Esophagus squamous epithelium (tissue), 5 donors: ENCODE results near the gene CRYBB2. TPM values are rescaled to one million over a fixed set of nuclear protein-coding genes. Genes with fewer than 3 reads are reported as not detected.
"Not testable (repeated sequence)": the region's sequence is repeated elsewhere in the genome, so short reads cannot be mapped to it uniquely, and the experiment has no call there.

Experiments
- DNase-seq: peaks from one replicate; lab custom pipeline; 2025; lab: John Stamatoyannopoulos, UW
- H3K27ac ChIP-seq, 4 donors: fragments of 200-600 bp; sonication (generic); one replicate each; pipeline ENCODE4 v1.5.1; 2016 to 2019; ENCODE audit warnings: mild to moderate bottlenecking in 1 of 4
- H3K27me3 ChIP-seq, 4 donors: fragments of 200-600 bp; sonication (generic); 1 replicate in 3 of 4; 2 replicates in 1 of 4; pipeline versions ENCODE4 v1.5.1 to v1.6.0; 2017 to 2021; ENCODE audit warnings: antibody characterized with exemption in 1 of 4
- H3K36me3 ChIP-seq, 3 donors: fragments of 200-600 bp; sonication (generic); one replicate each; pipeline ENCODE4 v1.5.1; 2016 to 2019
- H3K4me1 ChIP-seq, 3 donors: fragments of 200-600 bp; sonication (generic); one replicate each; pipeline ENCODE4 v1.5.1; 2017 to 2019
- H3K4me3 ChIP-seq, 4 donors: fragments of 200-600 bp; sonication (generic); 1 replicate in 3 of 4; 2 replicates in 1 of 4; pipeline ENCODE4 v1.5.1; 2016 to 2019; ENCODE audit warnings: mild to moderate bottlenecking in 2 of 4, moderate library complexity in 1 of 4
- H3K9me3 ChIP-seq, 3 donors: fragments of 200-600 bp; sonication (generic); one replicate each; pipeline ENCODE4 v1.5.1; 2016 to 2019
- POLR2A ChIP-seq, 4 donors: fragments of 450-650 bp; IDR thresholded peaks; one replicate each; pipeline ENCODE4 v1.6.1; 2017; ENCODE audit warnings: antibody characterized with exemption in 4 of 4, mild to moderate bottlenecking in 4 of 4, moderate library complexity in 3 of 4
- WGBS, 2 donors: methylation state at CpG; one replicate each; pipeline ENCODE4 v1.1.5; 2018; 5-methylcytosine and 5-hydroxymethylcytosine counted together
- intact Hi-C: fragments of 100-400 bp; cut with DNase I; formaldehyde crosslinking; loops from one replicate; pipeline ENCODE4 v1.15.0; 2022
- total RNA-seq, 4 donors: library from RNA; depleted of rRNA; stranded (reverse); fragments of >200 nt; gene quantifications; one replicate each; pipeline ENCODE4 v1.1.0, GENCODE V29; 2016
- TF ChIP-seq, protein P1 (sequence below), 6 experiments: fragments of 450-650 bp in 4 of 6; fragments of 200-600 bp in 2 of 6; sonication (generic) in 2 of 6; IDR thresholded peaks; one replicate each; pipeline ENCODE4 v1.5.1; 2016 to 2019; ENCODE audit warnings: antibody characterized with exemption in 6 of 6, mild to moderate bottlenecking in 4 of 6, moderate library complexity in 4 of 6
- donor health status: DM: yes; HTN: yes; CAD: no.

The CRYBB2 gene
- total RNA-seq, 4 donors from 2014 or later = not detected

DNA sequence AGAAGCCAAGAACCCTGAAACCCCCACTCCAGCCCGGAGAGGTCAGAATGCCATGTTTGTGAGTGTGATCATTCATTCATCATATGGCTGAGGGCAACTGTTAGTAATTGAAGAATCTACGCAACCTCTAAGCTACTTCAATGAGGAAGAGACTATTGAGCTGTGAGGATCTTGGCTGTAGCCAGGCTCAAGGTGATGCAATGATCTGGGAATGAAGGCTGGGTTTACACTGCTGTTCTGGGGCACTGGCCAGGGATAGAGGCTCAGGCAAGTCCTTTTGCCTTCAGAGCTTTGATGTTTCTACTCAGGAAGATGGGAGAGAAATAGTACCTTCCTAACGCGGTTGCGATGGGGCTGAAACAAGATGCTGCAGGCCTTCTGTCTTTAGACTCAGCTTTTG is 12.9 kb downstream of the CRYBB2 start:
- TF ChIP-seq, protein P1, sequence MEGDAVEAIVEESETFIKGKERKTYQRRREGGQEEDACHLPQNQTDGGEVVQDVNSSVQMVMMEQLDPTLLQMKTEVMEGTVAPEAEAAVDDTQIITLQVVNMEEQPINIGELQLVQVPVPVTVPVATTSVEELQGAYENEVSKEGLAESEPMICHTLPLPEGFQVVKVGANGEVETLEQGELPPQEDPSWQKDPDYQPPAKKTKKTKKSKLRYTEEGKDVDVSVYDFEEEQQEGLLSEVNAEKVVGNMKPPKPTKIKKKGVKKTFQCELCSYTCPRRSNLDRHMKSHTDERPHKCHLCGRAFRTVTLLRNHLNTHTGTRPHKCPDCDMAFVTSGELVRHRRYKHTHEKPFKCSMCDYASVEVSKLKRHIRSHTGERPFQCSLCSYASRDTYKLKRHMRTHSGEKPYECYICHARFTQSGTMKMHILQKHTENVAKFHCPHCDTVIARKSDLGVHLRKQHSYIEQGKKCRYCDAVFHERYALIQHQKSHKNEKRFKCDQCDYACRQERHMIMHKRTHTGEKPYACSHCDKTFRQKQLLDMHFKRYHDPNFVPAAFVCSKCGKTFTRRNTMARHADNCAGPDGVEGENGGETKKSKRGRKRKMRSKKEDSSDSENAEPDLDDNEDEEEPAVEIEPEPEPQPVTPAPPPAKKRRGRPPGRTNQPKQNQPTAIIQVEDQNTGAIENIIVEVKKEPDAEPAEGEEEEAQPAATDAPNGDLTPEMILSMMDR (IDR thresholded peaks at IDR 0.05) = no peak
- no peak for TF ChIP-seq POLR2A (IDR thresholded peaks at IDR 0.05)
- intact Hi-C loops = no loop called here
- H3K4me3 ChIP-seq = no peak overlapping the region
- H3K27me3 ChIP-seq = peaks cover 0 to 51% (median 1%) of the 10 kb centered on the region in 4 donors
- no peaks in the 10 kb centered on the region for H3K36me3 ChIP-seq
- H3K4me1 ChIP-seq = peaks cover 0 to 7% (median 4%) of the 10 kb centered on the region in 3 donors
- WGBS, 2 donors = 30 to 36% methylated on average over 4 to 5 of the region's 5 CpGs
- no peaks in the 10 kb centered on the region for H3K9me3 ChIP-seq
- DNase-seq = no peak
- no peak overlapping the region for H3K27ac ChIP-seq

DNA sequence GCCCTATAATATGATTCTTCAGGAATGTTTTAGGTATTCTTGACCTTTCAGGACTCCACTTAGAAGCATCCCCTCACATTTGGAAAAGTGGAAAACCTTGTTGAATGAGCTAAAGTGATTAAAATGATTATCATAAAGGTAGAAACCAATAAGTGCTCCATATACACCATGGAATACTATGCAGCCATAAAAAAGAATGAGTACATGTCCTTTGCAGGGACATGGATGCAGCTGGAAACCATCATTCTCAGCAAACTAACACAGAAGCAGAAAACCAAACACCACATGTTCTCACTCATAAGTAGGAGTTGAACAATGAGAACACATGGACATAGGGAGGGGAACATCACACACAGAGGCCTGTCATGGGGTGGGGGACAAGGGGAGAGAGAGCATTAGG is 14.3 kb downstream of the CRYBB2 start:
- DNase-seq, intact Hi-C loops, H3K4me1 ChIP-seq, H3K36me3 ChIP-seq, H3K27ac ChIP-seq, H3K9me3 ChIP-seq, H3K4me3 ChIP-seq: not testable (repeated sequence)
- peaks cover 0 to 64% (median 1%) of the 10 kb centered on the region in 4 donors for H3K27me3 ChIP-seq

DNA sequence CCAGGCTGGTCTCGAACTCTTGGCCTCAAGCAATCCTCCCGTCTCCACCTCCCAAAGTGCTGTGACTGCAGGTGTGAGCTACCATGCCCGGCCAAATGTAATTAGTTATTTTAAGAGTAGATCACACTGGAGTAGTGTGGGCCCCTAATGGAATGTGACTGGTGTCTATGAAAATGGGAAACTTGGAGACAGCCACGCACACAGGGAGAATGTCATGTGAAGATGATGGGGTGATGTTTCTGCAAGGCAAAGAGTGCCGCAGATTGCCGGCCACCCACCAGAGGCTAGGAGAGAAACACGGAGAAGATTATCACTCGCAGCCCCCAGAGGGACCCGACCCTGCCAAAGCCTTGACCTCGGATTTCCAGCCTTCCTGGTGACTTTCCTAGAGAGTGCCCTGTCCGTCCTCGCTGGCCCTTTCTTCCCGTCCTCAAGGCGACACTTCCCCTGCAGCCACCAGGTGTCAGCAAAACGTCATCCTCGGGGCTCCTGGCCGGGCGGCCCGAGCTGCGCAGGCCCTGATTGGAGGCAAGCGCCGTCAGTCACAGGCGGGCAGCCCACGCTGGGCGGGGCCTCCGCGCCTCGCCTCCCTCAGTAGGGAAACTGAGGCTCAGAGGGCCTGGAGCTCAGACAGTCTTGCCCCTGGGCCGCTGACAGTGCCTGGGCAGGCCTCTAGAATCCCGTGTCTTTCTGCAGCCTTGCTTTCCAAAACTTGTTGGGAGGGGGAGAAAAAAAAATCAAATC is 16.3 kb downstream of the CRYBB2 start:
- WGBS, 2 donors = 14 to 18% methylated on average over 14 to 17 of the region's 30 CpGs
- Histone ChIP-seq H3K4me1 (peaks cover 0 to 7% (median 4%) of the 10 kb centered on the region in 3 donors), H3K27ac (no peak overlapping the region), H3K9me3 (no peaks in the 10 kb centered on the region), H3K36me3 (no peaks in the 10 kb centered on the region), H3K4me3 (peak overlapping the region in 1 of 4 donors; percentile 3), H3K27me3 (peaks cover 0 to 72% (median 1%) of the 10 kb centered on the region in 4 donors)
- intact Hi-C loops = no loop called here
- no peak for TF ChIP-seq POLR2A (IDR thresholded peaks at IDR 0.05)
- TF ChIP-seq, protein P1 (IDR thresholded peaks at IDR 0.05) = peak in 5 of 6 experiments; percentile 47 to 80 (median 64)
- no peak for DNase-seq

DNA sequence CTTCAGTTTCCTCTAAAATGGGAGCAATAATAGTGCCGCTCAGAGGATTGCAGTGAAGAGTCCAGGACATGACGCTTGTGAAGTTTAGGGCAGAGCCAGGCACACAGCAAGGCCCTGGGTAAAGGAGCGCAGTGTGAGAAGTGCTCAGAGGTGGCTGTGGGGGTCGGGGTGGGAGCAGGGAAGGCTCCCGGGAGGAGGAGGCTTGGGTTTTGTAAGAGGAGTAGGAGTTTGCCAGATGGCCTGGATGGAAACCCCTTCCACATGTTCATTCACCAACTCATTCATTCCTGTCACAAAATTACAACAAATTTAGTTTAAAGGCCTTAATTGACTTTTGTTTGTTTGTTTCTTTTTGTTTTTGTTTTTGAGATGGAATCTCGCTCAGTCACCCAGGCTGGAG is 17.0 kb downstream of the CRYBB2 start:
- intact Hi-C loops = no loop called here
- no peak overlapping the region for H3K27ac ChIP-seq
- H3K9me3 ChIP-seq = no peaks in the 10 kb centered on the region
- DNase-seq = no peak
- H3K4me3 ChIP-seq = no peak overlapping the region
- no peaks in the 10 kb centered on the region for H3K36me3 ChIP-seq
- WGBS, 2 donors = 85 to 93% methylated on average over 4 to 6 of the region's 6 CpGs
- H3K27me3 ChIP-seq = peaks cover 0 to 71% (median 1%) of the 10 kb centered on the region in 4 donors
- H3K4me1 ChIP-seq = peaks cover 0 to 7% (median 4%) of the 10 kb centered on the region in 3 donors
- TF ChIP-seq, protein P1 (IDR thresholded peaks at IDR 0.05) = no peak
- no peak for TF ChIP-seq POLR2A (IDR thresholded peaks at IDR 0.05)

DNA sequence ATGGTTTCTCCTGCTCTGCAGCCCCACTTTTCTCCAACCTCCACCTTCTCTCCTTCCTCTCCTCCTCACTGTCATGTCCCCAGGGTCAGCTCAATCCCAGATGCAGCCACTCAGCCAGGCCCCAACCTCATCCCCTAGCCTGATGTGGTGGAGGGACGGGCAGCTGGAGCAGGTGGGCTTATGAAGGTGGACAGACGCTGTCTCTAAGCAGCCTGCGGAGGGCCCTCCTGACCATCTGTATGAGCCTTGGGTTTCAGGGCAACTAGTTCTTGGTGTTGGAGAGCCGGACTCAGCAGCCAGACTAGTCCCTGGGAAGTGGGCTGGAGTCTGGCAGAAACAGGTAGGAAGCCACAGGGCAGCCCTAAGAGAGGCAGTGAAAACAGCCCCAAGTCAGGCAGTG is 18.1 kb downstream of the CRYBB2 start:
- H3K27ac ChIP-seq = no peak overlapping the region
- H3K27me3 ChIP-seq = peaks cover 0 to 71% (median 1%) of the 10 kb centered on the region in 4 donors
- intact Hi-C loops = no loop called here
- peaks cover 0 to 7% (median 4%) of the 10 kb centered on the region in 3 donors for H3K4me1 ChIP-seq
- no peak overlapping the region for H3K4me3 ChIP-seq
- H3K9me3 ChIP-seq = no peaks in the 10 kb centered on the region
- WGBS, 2 donors = 80 to 81% methylated on average over 2 to 3 of the region's 4 CpGs
- H3K36me3 ChIP-seq = no peaks in the 10 kb centered on the region
- no peak for DNase-seq
- TF ChIP-seq, protein P1 (IDR thresholded peaks at IDR 0.05) = no peak
- no peak for TF ChIP-seq POLR2A (IDR thresholded peaks at IDR 0.05)

DNA sequence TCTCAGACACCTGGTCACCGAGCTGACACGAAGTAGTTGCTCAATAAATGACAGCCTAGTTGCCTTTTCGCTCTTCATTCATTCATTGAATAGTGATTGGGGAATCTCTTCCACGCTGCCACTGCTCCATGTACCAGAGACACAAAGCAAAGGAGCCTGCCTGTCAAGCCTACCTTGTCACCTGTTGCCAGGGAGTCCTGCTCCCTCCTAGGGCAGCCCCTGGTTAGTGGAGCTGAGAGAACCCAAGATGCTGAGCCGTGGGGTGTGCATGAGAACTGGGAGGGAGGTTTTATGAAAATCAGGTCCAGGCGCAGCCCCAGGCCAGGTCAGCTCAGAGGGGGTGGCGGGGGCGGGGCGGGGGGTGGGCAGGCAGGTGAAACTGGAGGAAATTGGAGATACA is 18.6 kb downstream of the CRYBB2 start:
- DNase-seq, H3K36me3 ChIP-seq, H3K27ac ChIP-seq, H3K4me3 ChIP-seq, intact Hi-C loops, H3K4me1 ChIP-seq, H3K9me3 ChIP-seq: not testable (repeated sequence)
- H3K27me3 ChIP-seq = peaks cover 0 to 68% (median 1%) of the 10 kb centered on the region in 4 donors
- WGBS, 2 donors = 82% methylated on average over 7 of the region's 9 CpGs; no CpG with 5 or more reads in 1 of the 2 donors

DNA sequence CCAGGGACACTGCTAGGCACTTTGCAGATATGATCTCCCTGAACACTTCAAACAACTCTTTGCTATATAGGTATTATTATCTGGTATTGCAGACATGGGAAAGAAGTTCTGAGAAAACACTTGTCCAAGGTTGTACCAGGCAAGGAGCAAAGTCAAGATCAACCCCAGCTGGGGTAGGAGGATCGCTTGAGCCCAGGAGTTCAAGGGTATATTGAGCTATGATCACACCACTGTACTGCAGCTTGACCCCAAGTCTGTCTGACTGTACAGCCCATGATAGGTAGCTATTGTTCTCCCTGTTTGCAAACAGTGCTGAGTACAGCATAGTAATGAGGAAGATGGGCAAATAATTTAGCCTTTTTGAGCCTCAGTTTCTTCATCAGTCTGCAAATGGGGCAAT is 35.7 kb downstream of the CRYBB2 start:
- H3K4me1 ChIP-seq, H3K27me3 ChIP-seq, H3K36me3 ChIP-seq, H3K9me3 ChIP-seq, DNase-seq, H3K27ac ChIP-seq, intact Hi-C loops, H3K4me3 ChIP-seq: not testable (repeated sequence)
- WGBS, 2 donors = 100% methylated on average over 1 of the region's 1 CpG

DNA sequence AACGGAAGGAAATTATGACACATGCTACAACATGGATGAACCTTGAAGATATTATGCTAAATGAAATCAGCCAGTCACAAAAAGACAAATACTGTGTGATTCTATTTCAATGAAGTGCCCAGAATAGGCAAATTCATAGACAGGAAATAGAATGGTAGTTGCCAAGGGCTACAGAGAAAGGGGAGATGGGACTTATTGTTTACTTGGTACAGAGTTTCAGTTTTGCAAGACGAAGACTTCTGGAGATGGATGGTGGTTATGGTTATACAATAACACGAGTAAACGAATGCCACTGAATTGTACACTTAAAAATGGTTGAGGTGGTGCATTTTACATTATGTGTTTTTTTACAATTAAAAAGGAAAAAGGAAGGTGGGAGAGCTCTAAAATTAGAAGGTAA is 48.1 kb downstream of the CRYBB2 start:
- H3K27ac ChIP-seq, H3K27me3 ChIP-seq, H3K36me3 ChIP-seq, H3K4me3 ChIP-seq, intact Hi-C loops, DNase-seq, H3K4me1 ChIP-seq: not testable (repeated sequence)
- peaks cover 0 to 11% (median 5%) of the 10 kb centered on the region in 3 donors for H3K9me3 ChIP-seq
- 55 to 71% methylated on average over 4 of the region's 4 CpGs for WGBS, 2 donors

DNA sequence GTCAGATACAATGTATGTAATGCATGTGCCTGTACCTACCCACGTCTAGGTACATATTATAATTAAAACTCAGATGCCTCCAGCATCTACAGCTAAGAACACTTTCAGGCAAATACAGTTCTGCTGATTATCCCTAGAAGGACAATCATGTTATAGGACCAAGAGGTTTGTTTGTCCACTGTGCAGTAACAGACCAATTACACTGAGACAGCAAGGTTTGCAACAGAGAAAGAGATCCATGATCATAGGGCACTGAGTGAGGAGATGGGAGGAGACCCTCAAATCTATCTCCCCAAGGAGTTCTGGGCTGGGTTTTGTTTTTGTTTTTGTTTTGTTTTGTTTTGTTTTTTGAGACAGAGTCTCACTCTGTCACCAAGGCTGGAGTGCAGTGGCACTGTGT is 49.5 kb downstream of the CRYBB2 start:
- not testable (repeated sequence) for DNase-seq

More for the DNA sequence above, 49.5 kb downstream of the CRYBB2 start:
- 60 to 78% methylated on average over 1 of the region's 1 CpG for WGBS, 2 donors
- H3K9me3 ChIP-seq = peaks cover 0 to 11% (median 5%) of the 10 kb centered on the region in 3 donors
- H3K4me3 ChIP-seq, H3K27ac ChIP-seq, H3K4me1 ChIP-seq, H3K36me3 ChIP-seq, intact Hi-C loops, H3K27me3 ChIP-seq: not testable (repeated sequence)
